ENCODE measurements around the gene FAAP20. TPM values are rescaled to one million over a fixed set of nuclear protein-coding genes. Genes with fewer than 3 reads are reported as not detected.

Gene FAAP20
- total RNA-seq, 1 donor from 2014 or later, result 11.3 TPM

DNA sequence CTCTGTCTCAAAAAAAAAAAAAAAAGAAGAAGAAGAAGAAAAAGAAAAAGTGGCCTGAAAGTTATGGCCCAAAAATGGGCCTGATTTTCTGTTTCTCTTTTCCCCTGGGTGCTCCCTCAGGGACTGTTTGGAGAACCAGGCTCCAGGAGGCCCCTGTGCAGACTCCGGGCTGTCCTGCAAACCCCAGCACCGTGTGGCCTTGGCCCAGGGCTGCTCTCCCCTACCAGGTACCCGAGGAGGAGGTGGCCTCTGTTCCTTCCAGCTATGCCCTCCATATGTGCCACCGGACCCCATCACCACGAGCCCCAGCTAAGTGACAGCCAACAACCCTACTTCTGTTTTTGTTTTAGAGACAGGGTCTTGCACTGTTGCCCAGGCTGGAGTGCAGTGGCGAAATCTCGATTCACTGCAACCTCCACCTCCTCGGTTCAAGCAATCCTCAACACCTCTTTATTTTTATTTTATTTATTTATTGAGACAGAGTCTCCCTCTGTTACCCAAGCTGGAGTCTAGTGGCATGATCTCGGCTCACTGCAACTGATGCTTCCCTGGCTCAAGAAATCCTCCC is 7.5 kb upstream of the FAAP20 start:
- Histone ChIP-seq H3K27ac (no peak overlapping the region), H3K4me2 (no peak overlapping the region), H3K4me3 (no peak overlapping the region), H3K27me3 (peaks cover 12% of the 10 kb centered on the region), H3K9ac (no peak overlapping the region), H4K20me1 (ENCODE audit: low read depth) (no peaks in the 10 kb centered on the region), H3F3A (ENCODE audit: low read depth) (peaks cover 25% of the 10 kb centered on the region), H2AFZ (replicated peaks) (no peak overlapping the region), H3K79me2 (ENCODE audit: low read depth) (peaks cover 7% of the 10 kb centered on the region), H3K9me3 (ENCODE audit: low read depth) (no peaks in the 10 kb centered on the region), H3K36me3 (no peaks in the 10 kb centered on the region), H3K4me1 (peaks cover 13% of the 10 kb centered on the region)
- Mint-ChIP-seq H3K27ac (no peak overlapping the region), H3K9me3 (no peaks in the 10 kb centered on the region), H3K27me3 (ENCODE audit: insufficient read depth, low read depth) (peaks cover 7% of the 10 kb centered on the region), H3K36me3 (no peaks in the 10 kb centered on the region), H3K4me3 (no peak overlapping the region), H3K4me1 (peaks cover 28% of the 10 kb centered on the region)
- TF ChIP-seq EZH2phosphoT487 (IDR thresholded peaks at IDR 0.05) (no peak), EZH2 (IDR thresholded peaks at IDR 0.05) (no peak)
- TF ChIP-seq, protein P1, sequence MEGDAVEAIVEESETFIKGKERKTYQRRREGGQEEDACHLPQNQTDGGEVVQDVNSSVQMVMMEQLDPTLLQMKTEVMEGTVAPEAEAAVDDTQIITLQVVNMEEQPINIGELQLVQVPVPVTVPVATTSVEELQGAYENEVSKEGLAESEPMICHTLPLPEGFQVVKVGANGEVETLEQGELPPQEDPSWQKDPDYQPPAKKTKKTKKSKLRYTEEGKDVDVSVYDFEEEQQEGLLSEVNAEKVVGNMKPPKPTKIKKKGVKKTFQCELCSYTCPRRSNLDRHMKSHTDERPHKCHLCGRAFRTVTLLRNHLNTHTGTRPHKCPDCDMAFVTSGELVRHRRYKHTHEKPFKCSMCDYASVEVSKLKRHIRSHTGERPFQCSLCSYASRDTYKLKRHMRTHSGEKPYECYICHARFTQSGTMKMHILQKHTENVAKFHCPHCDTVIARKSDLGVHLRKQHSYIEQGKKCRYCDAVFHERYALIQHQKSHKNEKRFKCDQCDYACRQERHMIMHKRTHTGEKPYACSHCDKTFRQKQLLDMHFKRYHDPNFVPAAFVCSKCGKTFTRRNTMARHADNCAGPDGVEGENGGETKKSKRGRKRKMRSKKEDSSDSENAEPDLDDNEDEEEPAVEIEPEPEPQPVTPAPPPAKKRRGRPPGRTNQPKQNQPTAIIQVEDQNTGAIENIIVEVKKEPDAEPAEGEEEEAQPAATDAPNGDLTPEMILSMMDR (IDR thresholded peaks at IDR 0.05), result no peak
- DNase-seq (ENCODE audit: low spot score), result no peak

DNA sequence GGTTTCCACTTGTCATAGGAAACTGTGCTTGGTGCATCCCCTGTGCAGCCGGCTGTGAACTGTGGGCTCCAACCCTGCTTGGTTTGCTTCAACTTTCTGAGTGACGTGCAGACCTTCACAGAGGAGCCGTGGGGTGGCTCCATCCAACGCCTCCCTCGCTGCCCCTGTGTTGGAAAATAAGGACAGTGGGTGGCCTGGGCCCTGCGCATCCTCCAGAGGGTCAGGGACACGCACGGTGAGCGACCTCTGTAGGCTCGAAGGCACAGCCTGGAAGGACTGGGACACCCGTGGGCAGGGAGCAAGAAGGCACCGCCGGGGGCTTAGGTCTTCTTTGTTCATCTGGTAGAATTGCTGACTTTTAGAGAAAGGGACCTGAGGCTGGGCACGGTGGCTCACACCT is 6.5 kb upstream of the FAAP20 start:
- H3K36me3 ChIP-seq, result no peaks in the 10 kb centered on the region
- H3K4me2 ChIP-seq, result no peak overlapping the region
- H3K79me2 ChIP-seq (ENCODE audit: low read depth), result peaks cover 7% of the 10 kb centered on the region
- peaks cover 4% of the 10 kb centered on the region for H3K27me3 Mint-ChIP-seq (ENCODE audit: insufficient read depth, low read depth)
- DNase-seq (ENCODE audit: low spot score), result no peak
- no peak overlapping the region for H3K27ac ChIP-seq
- no peaks in the 10 kb centered on the region for H3K36me3 Mint-ChIP-seq
- no peaks in the 10 kb centered on the region for H3K9me3 ChIP-seq (ENCODE audit: low read depth)
- H2AFZ ChIP-seq (replicated peaks), result no peak overlapping the region
- peaks cover 17% of the 10 kb centered on the region for H3F3A ChIP-seq (ENCODE audit: low read depth)
- H3K9me3 Mint-ChIP-seq, result no peaks in the 10 kb centered on the region
- H3K27ac Mint-ChIP-seq, result no peak overlapping the region
- TF ChIP-seq EZH2phosphoT487 (IDR thresholded peaks at IDR 0.05) (no peak), EZH2 (IDR thresholded peaks at IDR 0.05) (no peak)
- TF ChIP-seq, protein P1 (IDR thresholded peaks at IDR 0.05), result no peak
- H3K4me1 Mint-ChIP-seq, result peaks cover 21% of the 10 kb centered on the region
- peaks cover 8% of the 10 kb centered on the region for H3K27me3 ChIP-seq
- no peak overlapping the region for H3K9ac ChIP-seq
- H3K4me1 ChIP-seq, result peaks cover 11% of the 10 kb centered on the region
- H3K4me3 ChIP-seq, result no peak overlapping the region
- H4K20me1 ChIP-seq (ENCODE audit: low read depth), result no peaks in the 10 kb centered on the region
- no peak overlapping the region for H3K4me3 Mint-ChIP-seq

DNA sequence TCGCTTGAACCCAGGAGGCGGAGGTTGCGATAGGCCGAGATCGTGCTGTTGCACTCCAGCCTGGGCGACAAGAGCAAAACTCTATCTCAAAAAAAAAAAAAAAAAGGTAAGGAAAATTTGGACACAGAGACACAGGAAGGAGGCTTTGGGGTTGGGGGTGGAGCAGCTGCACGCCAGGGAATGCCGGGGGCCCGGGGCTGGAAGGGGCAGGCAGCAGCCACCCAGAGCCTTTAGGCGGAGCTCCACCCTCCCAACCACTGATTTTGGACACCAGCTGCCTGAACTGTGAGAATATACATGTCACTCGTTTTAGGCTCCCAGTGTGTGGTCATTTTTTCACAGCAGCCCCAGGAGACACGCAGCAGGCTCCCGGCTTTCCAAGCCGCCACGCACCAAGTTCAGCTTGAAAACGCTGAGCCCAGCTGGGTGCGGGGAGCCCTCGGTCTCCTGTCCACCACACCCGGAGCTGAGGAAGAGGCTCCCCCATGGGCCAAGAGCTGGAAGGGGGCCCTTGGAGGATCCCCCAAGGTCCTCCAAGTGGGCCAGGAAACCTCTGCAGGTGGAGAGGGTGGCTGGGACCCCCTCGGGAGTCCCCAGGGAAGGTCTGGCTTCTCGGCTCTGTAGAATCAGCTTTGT is 5.9 kb upstream of the FAAP20 start:
- no peak overlapping the region for H3K4me3 Mint-ChIP-seq
- Histone ChIP-seq H3K36me3 (no peaks in the 10 kb centered on the region), H3K4me2 (no peak overlapping the region), H3K9me3 (ENCODE audit: low read depth) (no peaks in the 10 kb centered on the region), H3K79me2 (ENCODE audit: low read depth) (peaks cover 7% of the 10 kb centered on the region), H3F3A (ENCODE audit: low read depth) (peaks cover 12% of the 10 kb centered on the region), H3K27me3 (peaks cover 2% of the 10 kb centered on the region), H3K4me1 (peaks cover 9% of the 10 kb centered on the region), H2AFZ (replicated peaks) (no peak overlapping the region), H4K20me1 (ENCODE audit: low read depth) (no peaks in the 10 kb centered on the region), H3K27ac (no peak overlapping the region), H3K9ac (no peak overlapping the region), H3K4me3 (no peak overlapping the region)
- H3K36me3 Mint-ChIP-seq, result no peaks in the 10 kb centered on the region
- no peaks in the 10 kb centered on the region for H3K9me3 Mint-ChIP-seq
- TF ChIP-seq EZH2phosphoT487 (IDR thresholded peaks at IDR 0.05), result no peak
- TF ChIP-seq, protein P1 (IDR thresholded peaks at IDR 0.05), result no peak
- TF ChIP-seq EZH2 (IDR thresholded peaks at IDR 0.05), result no peak
- peaks cover 5% of the 10 kb centered on the region for H3K27me3 Mint-ChIP-seq (ENCODE audit: insufficient read depth, low read depth)
- peaks cover 18% of the 10 kb centered on the region for H3K4me1 Mint-ChIP-seq
- DNase-seq (ENCODE audit: low spot score), result no peak
- H3K27ac Mint-ChIP-seq, result no peak overlapping the region
